ENCODE data around the gene GSDMA. TPM values are rescaled to one million over a fixed set of nuclear protein-coding genes. Genes with fewer than 3 reads are reported as not detected.

Gene GSDMA
- total and polyA plus RNA-seq, 9 of the 15 experiments (the other 6 are each of a cell fraction or from before 2014, with no cell fraction given), result 0.04 to 0.13 (median 0.07) TPM; not detected in 2

DNA sequence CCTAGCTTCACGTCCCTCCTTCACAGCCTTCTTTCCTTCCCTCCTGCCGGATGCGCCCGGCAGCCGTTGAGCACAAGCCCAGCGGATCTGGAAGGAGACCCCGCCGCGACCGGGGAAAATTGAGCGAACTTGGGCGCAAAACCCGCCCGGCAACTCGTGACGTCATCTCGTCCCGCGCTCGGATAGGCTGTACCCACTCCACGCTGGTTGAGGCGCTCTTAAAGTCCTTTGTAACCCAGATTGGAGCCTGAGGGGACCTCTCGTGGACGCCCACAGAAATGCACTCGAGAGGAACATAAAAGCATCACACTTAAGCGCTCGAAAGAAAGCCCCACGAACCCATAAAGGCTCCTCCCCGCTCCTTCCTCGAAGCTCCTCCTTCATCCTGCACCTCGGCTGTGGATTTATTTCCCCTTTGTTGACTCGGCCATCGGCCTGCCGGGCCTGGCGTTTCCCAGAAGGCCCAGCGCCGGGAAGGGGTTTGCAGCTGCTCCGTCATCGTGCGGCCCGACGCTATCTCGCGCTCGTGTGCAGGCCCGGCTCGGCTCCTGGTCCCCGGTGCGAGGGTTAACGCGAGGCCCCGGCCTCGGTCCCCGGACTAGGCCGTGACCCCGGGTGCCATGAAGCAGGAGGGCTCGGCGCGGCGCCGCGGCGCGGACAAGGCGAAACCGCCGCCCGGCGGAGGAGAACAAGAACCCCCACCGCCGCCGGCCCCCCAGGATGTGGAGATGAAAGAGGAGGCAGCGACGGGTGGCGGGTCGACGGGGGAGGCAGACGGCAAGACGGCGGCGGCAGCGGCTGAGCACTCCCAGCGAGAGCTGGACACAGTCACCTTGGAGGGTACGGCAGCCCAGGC is 17.8 kb downstream of the GSDMA start, which contains the start of gene PSMD3 (continued):
- TF ChIP-seq, protein P1, sequence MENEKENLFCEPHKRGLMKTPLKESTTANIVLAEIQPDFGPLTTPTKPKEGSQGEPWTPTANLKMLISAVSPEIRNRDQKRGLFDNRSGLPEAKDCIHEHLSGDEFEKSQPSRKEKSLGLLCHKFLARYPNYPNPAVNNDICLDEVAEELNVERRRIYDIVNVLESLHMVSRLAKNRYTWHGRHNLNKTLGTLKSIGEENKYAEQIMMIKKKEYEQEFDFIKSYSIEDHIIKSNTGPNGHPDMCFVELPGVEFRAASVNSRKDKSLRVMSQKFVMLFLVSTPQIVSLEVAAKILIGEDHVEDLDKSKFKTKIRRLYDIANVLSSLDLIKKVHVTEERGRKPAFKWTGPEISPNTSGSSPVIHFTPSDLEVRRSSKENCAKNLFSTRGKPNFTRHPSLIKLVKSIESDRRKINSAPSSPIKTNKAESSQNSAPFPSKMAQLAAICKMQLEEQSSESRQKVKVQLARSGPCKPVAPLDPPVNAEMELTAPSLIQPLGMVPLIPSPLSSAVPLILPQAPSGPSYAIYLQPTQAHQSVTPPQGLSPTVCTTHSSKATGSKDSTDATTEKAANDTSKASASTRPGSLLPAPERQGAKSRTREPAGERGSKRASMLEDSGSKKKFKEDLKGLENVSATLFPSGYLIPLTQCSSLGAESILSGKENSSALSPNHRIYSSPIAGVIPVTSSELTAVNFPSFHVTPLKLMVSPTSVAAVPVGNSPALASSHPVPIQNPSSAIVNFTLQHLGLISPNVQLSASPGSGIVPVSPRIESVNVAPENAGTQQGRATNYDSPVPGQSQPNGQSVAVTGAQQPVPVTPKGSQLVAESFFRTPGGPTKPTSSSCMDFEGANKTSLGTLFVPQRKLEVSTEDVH (IDR thresholded peaks at IDR 0.05; ENCODE audit: low read depth, partially characterized antibody), result peak; percentile 75
- TF ChIP-seq KDM4B (IDR thresholded peaks at IDR 0.05; ENCODE audit: borderline replicate concordance in 2 of 2, low read depth in 1 of 2), result peak in 1 of 2 experiments; percentile 43; a peak in 1 of 4 replicates
- TF ChIP-seq ZNF263 (CRISPR knock-in tag; IDR thresholded peaks at IDR 0.05; ENCODE audit: borderline replicate concordance), result 0 out of 2 replicates have a peak, but pooled peaks have one; percentile 73

DNA sequence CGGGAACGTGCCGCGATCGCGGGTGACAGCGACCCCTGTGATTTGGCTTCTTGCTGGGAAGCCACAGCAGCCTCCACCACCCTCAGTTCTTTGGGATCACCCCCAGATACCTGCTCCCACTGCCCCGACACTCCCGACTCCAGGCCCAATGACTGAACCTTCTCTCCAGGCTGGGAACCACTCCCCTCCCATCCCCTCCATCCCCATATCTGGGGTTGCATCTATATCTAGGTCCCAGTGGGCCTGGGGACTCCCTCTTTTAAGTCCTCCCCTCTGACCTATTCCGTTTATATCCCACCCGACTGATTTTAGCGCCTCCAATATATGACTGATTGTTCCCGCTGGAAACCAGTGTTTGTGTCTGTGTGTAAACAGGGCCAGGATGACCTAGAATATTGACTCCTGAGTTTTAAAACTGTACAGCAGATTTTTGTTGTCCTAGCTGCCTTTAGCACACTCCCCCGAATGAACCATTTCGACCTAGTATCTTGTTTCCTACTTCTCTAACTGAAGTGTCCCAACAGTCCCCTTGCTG is 18.5 kb downstream of the GSDMA start:
- Histone ChIP-seq H3K9me3 (replicated peaks; ENCODE audit: control insufficient read depth, insufficient read depth, low read depth, low read length) (no peaks in the 10 kb centered on the region), H3K27ac (ENCODE audit: extremely low read depth, low read depth, low read length) (peak overlapping the region; percentile 98), H3K36me3 (ENCODE audit: control insufficient read depth, insufficient read depth, low read length) (peaks cover 43% of the 10 kb centered on the region), H3K9me1 (ENCODE audit: control insufficient read depth, insufficient read depth, low read length) (no peaks in the 10 kb centered on the region), H3K4me1 (replicated peaks in 1 of 2; ENCODE audit: control insufficient read depth in 2 of 2, insufficient read depth in 2 of 2, low read length in 2 of 2) (peaks cover 5 to 12% of the 10 kb centered on the region in 2 experiments; a peak in 3 of 5 replicates), H3K27me3 (ENCODE audit: control insufficient read depth in 2 of 2, insufficient read depth in 2 of 2, low read length in 2 of 2) (no peaks in the 10 kb centered on the region), H3K4me2 (ENCODE audit: insufficient read depth, low read length) (peak overlapping the region; percentile 92), H3K9ac (ENCODE audit: insufficient read depth in 1 of 2, low read depth in 2 of 2, low read length in 2 of 2) (peak overlapping the region; percentile 98 to 100), H4K20me1 (replicated peaks; ENCODE audit: control insufficient read depth, insufficient read depth, low read length) (peaks cover 10% of the 10 kb centered on the region), H2AFZ (ENCODE audit: low read depth, low read length) (peak overlapping the region; percentile 60; the same call in 1 of the 2 replicates), H3K79me2 (ENCODE audit: control insufficient read depth, insufficient read depth, low read length) (peaks cover 39% of the 10 kb centered on the region), H3K4me3 (peak overlapping the region; percentile 98)
- CTCF ChIA-PET (ENCODE audit: low intra/inter-chr PET ratio), result interaction anchor here (1.1 to 1.4 kb wide), 2 partner anchors 22 to 359 kb away, joined by 3 to 13 read pairs; no protein-coding TSS in a partner anchor
- peak in 2 of 4 experiments; percentile 34 to 37 for DNase-seq (ENCODE audit: extremely low read depth in 1 of 4, low spot score in 3 of 4)
- TF ChIP-seq ZBED1 (IDR thresholded peaks at IDR 0.05) (no peak), NUFIP1 (IDR thresholded peaks at IDR 0.05; ENCODE audit: partially characterized antibody) (no peak), TCF7 (IDR thresholded peaks at IDR 0.05; ENCODE audit: borderline replicate concordance) (0 out of 2 replicates have a peak, but pooled peaks have one; percentile 2), KDM4B (IDR thresholded peaks at IDR 0.05; ENCODE audit: borderline replicate concordance in 2 of 2, low read depth in 1 of 2) (no peak), FOXK2 (conservative IDR thresholded peaks at IDR 0.05 in 1 of 2, IDR thresholded peaks at IDR 0.05 in 1 of 2; ENCODE audit: low read depth in 2 of 2) (0 out of 4 replicates have a peak, but pooled peaks of 1 of the 2 experiments have one; percentile 17), CHD1 (IDR thresholded peaks at IDR 0.05; ENCODE audit: low read length) (peak; percentile 25)
- TF ChIP-seq, protein P2, sequence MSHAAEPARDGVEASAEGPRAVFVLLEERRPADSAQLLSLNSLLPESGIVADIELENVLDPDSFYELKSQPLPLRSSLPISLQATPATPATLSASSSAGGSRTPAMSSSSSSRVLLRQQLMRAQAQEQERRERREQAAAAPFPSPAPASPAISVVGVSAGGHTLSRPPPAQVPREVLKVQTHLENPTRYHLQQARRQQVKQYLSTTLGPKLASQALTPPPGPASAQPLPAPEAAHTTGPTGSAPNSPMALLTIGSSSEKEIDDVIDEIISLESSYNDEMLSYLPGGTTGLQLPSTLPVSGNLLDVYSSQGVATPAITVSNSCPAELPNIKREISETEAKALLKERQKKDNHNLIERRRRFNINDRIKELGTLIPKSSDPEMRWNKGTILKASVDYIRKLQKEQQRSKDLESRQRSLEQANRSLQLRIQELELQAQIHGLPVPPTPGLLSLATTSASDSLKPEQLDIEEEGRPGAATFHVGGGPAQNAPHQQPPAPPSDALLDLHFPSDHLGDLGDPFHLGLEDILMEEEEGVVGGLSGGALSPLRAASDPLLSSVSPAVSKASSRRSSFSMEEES (CRISPR knock-in tag; IDR thresholded peaks at IDR 0.05), result no peak
- ATAC-seq, result peak; percentile 4
- in situ Hi-C loops (cut with MboI) (no loop called here), intact Hi-C loops (cut with micrococcal nuclease) (no loop called here)
- BruUV-seq (replicated peaks), result no TSS peak
- 0% methylated on average over 15 of the region's 15 CpGs for WGBS (ENCODE audit: insufficient coverage, low coverage, missing lambda C conversion rate)
- POLR2A ChIA-PET, result interaction anchor here (0.7 to 3.7 kb wide), 11 partner anchors 10 to 781 kb away, joined by 3 to 16 read pairs (median 4); partner anchors contain the start of gene RPL19
- FAIRE-seq, result peak; percentile 51

All from K562 (cell line).